ENCODE results near the gene LRIT2. TPM values are rescaled to one million over a fixed set of nuclear protein-coding genes. Genes with fewer than 3 reads are reported as not detected.

The LRIT2 gene
- total RNA-seq, 1 donor = not detected

GRCh38 chr10:84208023-84208422 is 17.3 kb downstream of the LRIT2 start:
- no peaks in the 10 kb centered on the region for H3K36me3 ChIP-seq (ENCODE audit: insufficient read depth, low read length)
- H3K27ac ChIP-seq (ENCODE audit: low read depth, low read length) = no peak overlapping the region
- no peaks in the 10 kb centered on the region for H3K4me1 ChIP-seq (ENCODE audit: insufficient read depth, low read length)
- no peaks in the 10 kb centered on the region for H3K9me3 ChIP-seq (ENCODE audit: low read depth, low read length)
- H3K4me3 ChIP-seq (ENCODE audit: insufficient read depth, low read length) = no peak overlapping the region
- TF ChIP-seq CTCF (IDR thresholded peaks at IDR 0.05; ENCODE audit: extremely low read depth, low read depth, low read length) = no peak
- no peaks in the 10 kb centered on the region for H4K20me1 ChIP-seq (ENCODE audit: insufficient read depth, low read length)
- no peak for DNase-seq (ENCODE audit: insufficient read length, low spot score, missing footprints)
- H3K4me2 ChIP-seq (ENCODE audit: insufficient read depth, low read length) = no peak overlapping the region
- H3K79me2 ChIP-seq (ENCODE audit: insufficient read depth, low read length) = no peaks in the 10 kb centered on the region
- H2AFZ ChIP-seq (ENCODE audit: low read length) = no peak overlapping the region
- H3K27me3 ChIP-seq (ENCODE audit: insufficient read depth, low read length) = no peaks in the 10 kb centered on the region

- Histone ChIP-seq H3K79me2 (ENCODE audit: insufficient read depth, low read length) (no peaks in the 10 kb centered on the region), H3K4me1 (ENCODE audit: insufficient read depth, low read length) (no peaks in the 10 kb centered on the region), H3K4me3 (ENCODE audit: insufficient read depth, low read length) (no peak overlapping the region), H3K36me3 (ENCODE audit: insufficient read depth, low read length) (no peaks in the 10 kb centered on the region), H2AFZ (ENCODE audit: low read length) (no peak overlapping the region), H4K20me1 (ENCODE audit: insufficient read depth, low read length) (no peaks in the 10 kb centered on the region), H3K27ac (ENCODE audit: low read depth, low read length) (no peak overlapping the region), H3K4me2 (ENCODE audit: insufficient read depth, low read length) (no peak overlapping the region), H3K27me3 (ENCODE audit: insufficient read depth, low read length) (no peaks in the 10 kb centered on the region), H3K9me3 (ENCODE audit: low read depth, low read length) (no peaks in the 10 kb centered on the region)
- DNase-seq (ENCODE audit: insufficient read length, low spot score, missing footprints) = no peak
- no peak for TF ChIP-seq CTCF (IDR thresholded peaks at IDR 0.05; ENCODE audit: extremely low read depth, low read depth, low read length)
These were observed 19.4 kb downstream of the LRIT2 start for GRCh38 chr10:84205853-84206525.

- Histone ChIP-seq H4K20me1 (ENCODE audit: insufficient read depth, low read length) (no peaks in the 10 kb centered on the region), H3K4me3 (ENCODE audit: insufficient read depth, low read length) (no peak overlapping the region), H3K36me3 (ENCODE audit: insufficient read depth, low read length) (no peaks in the 10 kb centered on the region), H3K9me3 (ENCODE audit: low read depth, low read length) (no peaks in the 10 kb centered on the region), H3K79me2 (ENCODE audit: insufficient read depth, low read length) (no peaks in the 10 kb centered on the region), H2AFZ (ENCODE audit: low read length) (no peak overlapping the region), H3K4me2 (ENCODE audit: insufficient read depth, low read length) (no peak overlapping the region), H3K27me3 (ENCODE audit: insufficient read depth, low read length) (no peaks in the 10 kb centered on the region), H3K4me1 (ENCODE audit: insufficient read depth, low read length) (no peaks in the 10 kb centered on the region), H3K27ac (ENCODE audit: low read depth, low read length) (no peak overlapping the region)
- peak; percentile 92 for DNase-seq (ENCODE audit: insufficient read length, low spot score, missing footprints)
- peak; percentile 87 for TF ChIP-seq CTCF (IDR thresholded peaks at IDR 0.05; ENCODE audit: extremely low read depth, low read depth, low read length)
These were observed 20.1 kb downstream of the LRIT2 start for GRCh38 chr10:84205049-84205852.

- Histone ChIP-seq H2AFZ (ENCODE audit: low read length) (no peak overlapping the region), H3K27ac (ENCODE audit: low read depth, low read length) (no peak overlapping the region), H3K4me2 (ENCODE audit: insufficient read depth, low read length) (no peak overlapping the region), H3K79me2 (ENCODE audit: insufficient read depth, low read length) (no peaks in the 10 kb centered on the region), H3K36me3 (ENCODE audit: insufficient read depth, low read length) (no peaks in the 10 kb centered on the region), H3K27me3 (ENCODE audit: insufficient read depth, low read length) (peaks cover under 1% of the 10 kb centered on the region), H3K4me1 (ENCODE audit: insufficient read depth, low read length) (no peaks in the 10 kb centered on the region), H4K20me1 (ENCODE audit: insufficient read depth, low read length) (no peaks in the 10 kb centered on the region), H3K4me3 (ENCODE audit: insufficient read depth, low read length) (no peak overlapping the region), H3K9me3 (ENCODE audit: low read depth, low read length) (no peaks in the 10 kb centered on the region)
- no peak for DNase-seq (ENCODE audit: insufficient read length, low spot score, missing footprints)
- no peak for TF ChIP-seq CTCF (IDR thresholded peaks at IDR 0.05; ENCODE audit: extremely low read depth, low read depth, low read length)
These were observed 20.7 kb downstream of the LRIT2 start for GRCh38 chr10:84204610-84205009.

Data from osteoblast (primary cell).